Peyer's patch (tissue), 4 donors: ENCODE results near the gene ACAP2.

Experiments
- POLR2A ChIP-seq, 2 donors: fragments of 450-650 bp; IDR thresholded peaks; one replicate each; pipeline ENCODE4 v1.5.1; 2017; ENCODE audit warnings: antibody characterized with exemption in 2 of 2, mild to moderate bottlenecking in 2 of 2, moderate library complexity in 2 of 2
- TF ChIP-seq, protein P1 (sequence below), 6 experiments: fragments of 450-650 bp in 4 of 6; fragments of 200-600 bp in 2 of 6; sonication (generic) in 1 of 6; IDR thresholded peaks; one replicate each; pipeline ENCODE4 v1.5.1; 2017 to 2019; ENCODE audit warnings: antibody characterized with exemption in 6 of 6, mild to moderate bottlenecking in 3 of 6, moderate library complexity in 1 of 6

DNA sequence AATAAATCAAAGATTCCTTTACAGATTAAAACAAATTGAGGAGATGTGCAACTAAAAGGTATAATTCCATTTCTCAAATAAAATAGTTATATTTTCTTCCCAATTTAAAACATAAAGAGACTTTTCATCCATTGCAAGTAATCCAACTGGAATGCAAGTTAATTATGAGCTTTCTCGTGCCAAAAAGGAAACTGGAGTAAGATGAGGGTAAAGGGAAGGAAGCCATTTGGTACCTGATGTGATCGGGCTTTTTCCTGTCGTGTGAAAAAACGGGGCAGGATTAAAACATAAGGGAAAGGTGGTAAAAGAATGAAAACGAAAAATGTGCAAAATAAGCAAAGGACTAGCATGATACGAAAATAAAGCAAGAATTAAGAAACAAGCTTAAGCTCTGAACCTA lies 130.1 kb downstream of the ACAP2 start:
- TF ChIP-seq, protein P1, sequence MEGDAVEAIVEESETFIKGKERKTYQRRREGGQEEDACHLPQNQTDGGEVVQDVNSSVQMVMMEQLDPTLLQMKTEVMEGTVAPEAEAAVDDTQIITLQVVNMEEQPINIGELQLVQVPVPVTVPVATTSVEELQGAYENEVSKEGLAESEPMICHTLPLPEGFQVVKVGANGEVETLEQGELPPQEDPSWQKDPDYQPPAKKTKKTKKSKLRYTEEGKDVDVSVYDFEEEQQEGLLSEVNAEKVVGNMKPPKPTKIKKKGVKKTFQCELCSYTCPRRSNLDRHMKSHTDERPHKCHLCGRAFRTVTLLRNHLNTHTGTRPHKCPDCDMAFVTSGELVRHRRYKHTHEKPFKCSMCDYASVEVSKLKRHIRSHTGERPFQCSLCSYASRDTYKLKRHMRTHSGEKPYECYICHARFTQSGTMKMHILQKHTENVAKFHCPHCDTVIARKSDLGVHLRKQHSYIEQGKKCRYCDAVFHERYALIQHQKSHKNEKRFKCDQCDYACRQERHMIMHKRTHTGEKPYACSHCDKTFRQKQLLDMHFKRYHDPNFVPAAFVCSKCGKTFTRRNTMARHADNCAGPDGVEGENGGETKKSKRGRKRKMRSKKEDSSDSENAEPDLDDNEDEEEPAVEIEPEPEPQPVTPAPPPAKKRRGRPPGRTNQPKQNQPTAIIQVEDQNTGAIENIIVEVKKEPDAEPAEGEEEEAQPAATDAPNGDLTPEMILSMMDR (IDR thresholded peaks at IDR 0.05): no peak
- TF ChIP-seq POLR2A (IDR thresholded peaks at IDR 0.05): no peak
